ENCODE data around the gene OR51S1.

DNA sequence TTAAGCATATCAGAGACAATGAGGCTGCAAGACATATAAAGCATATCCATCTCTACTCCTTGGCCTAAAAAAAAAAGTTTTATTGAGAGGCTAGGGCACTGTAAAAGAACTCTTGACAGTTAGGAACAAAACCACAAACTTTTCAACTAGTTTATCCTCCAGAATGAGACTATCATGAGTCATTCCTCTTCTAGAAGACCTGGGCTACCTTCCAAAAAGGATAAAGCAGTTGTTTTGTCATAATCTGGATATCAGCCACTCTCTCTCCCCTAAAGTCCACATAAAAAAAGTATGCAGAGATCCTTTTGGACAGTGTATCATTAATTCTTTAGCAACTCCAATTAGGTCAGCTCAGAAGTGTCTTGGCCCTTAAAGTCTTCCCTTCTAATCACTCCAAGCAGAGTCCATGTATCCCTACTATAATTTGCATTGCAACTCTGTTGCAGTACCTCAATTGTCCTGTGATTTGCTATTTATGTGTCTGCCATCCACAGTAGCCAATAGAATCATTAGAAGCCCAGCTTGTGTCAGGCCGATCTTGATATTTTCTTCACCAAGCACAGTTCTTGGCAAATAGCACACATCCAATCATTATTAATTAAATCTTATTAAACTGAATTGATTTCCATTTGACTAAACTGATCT, 43.1 kb upstream of the OR51S1 start:
- TF ChIP-seq CTCF (IDR thresholded peaks at IDR 0.05; ENCODE audit: insufficient read depth, low read depth, low read length) (peak; percentile 39), EZH2 (IDR thresholded peaks at IDR 0.05; ENCODE audit: insufficient read depth, low read length) (no peak)

All from astrocyte (in vitro differentiated cells and primary cell).